DOHH2 (cell line): Measurements from ENCODE around the gene MACROD2.

ENCODE experiments used
- H3F3A ChIP-seq: fragments of 200-600 bp; sonication (generic), shearing (Covaris generic); 2 replicates; pipeline ENCODE4 v1.6.0; 2016; ENCODE audit warnings: antibody characterized with exemption, mild to moderate bottlenecking; ENCODE audit not compliant: control insufficient read depth, insufficient read depth
- H3K27ac ChIP-seq: fragments of 200-600 bp; sonication (generic); 2 replicates; pipeline ENCODE4 v1.5.1; 2014; ENCODE audit warnings: low read depth, mild to moderate bottlenecking, low read length, moderate library complexity
- H3K27me3 ChIP-seq: fragments of 200-600 bp; sonication (generic); 2 replicates; pipeline ENCODE4 v1.6.1; 2014; ENCODE audit warnings: mild to moderate bottlenecking, low read length, mixed read lengths; ENCODE audit not compliant: control insufficient read depth
- H3K36me3 ChIP-seq: fragments of 200-600 bp; sonication (generic); 2 replicates; pipeline ENCODE4 v1.6.1; 2014; ENCODE audit warnings: mild to moderate bottlenecking, low read length, moderate library complexity, mixed read lengths; ENCODE audit not compliant: control insufficient read depth
- H3K4me1 ChIP-seq: fragments of 200-600 bp; sonication (generic); 2 replicates; pipeline ENCODE4 v1.6.1; 2014; ENCODE audit warnings: mild to moderate bottlenecking, low read length, mixed read lengths; ENCODE audit not compliant: control insufficient read depth
- H3K4me2 ChIP-seq: fragments of 200-600 bp; sonication (generic); 2 replicates; pipeline ENCODE4 v1.6.0; 2014; ENCODE audit warnings: mild to moderate bottlenecking, low read length, moderate library complexity
- H3K4me3 ChIP-seq: fragments of 200-600 bp; sonication (generic); 2 replicates; pipeline ENCODE4 v1.5.1; 2014; ENCODE audit warnings: mild to moderate bottlenecking, low read length, mixed read lengths
- H3K79me2 ChIP-seq: fragments of 200-600 bp; sonication (generic); 2 replicates; pipeline ENCODE4 v1.6.1; 2014; ENCODE audit warnings: mild to moderate bottlenecking, low read length, mixed read lengths; ENCODE audit not compliant: control insufficient read depth
- H3K9me2 ChIP-seq: fragments of 200-600 bp; sonication (generic); replicated peaks from 2 replicates; pipeline ENCODE4 v1.6.1; 2014; ENCODE audit warnings: mild to moderate bottlenecking, low read length, mixed read lengths; ENCODE audit not compliant: control insufficient read depth
- H3K9me3 ChIP-seq: fragments of 200-600 bp; sonication (generic); 2 replicates; pipeline ENCODE4 v1.6.1; 2014; ENCODE audit warnings: antibody characterized with exemption, low read length, mixed read lengths; ENCODE audit not compliant: control insufficient read depth, insufficient read depth
- H4K20me1 ChIP-seq: fragments of 200-600 bp; sonication (generic); 2 replicates; pipeline ENCODE4 v1.6.0; 2014; ENCODE audit warnings: low read depth, mild to moderate bottlenecking, antibody characterized with exemption, low read length, moderate library complexity; ENCODE audit not compliant: control insufficient read depth, insufficient read depth
- EZH2phosphoT487 ChIP-seq: fragments of 200-600 bp; sonication (generic); IDR thresholded peaks from 2 replicates; pipeline ENCODE4 v1.6.1; 2017; ENCODE audit warnings: borderline replicate concordance, mild to moderate bottlenecking, antibody characterized with exemption, low read length, moderate library complexity, mixed read lengths
- TF ChIP-seq, protein P1 (sequence below): fragments of 200-600 bp; sonication (generic); IDR thresholded peaks from one replicate; pipeline ENCODE4 v1.5.1; 2014; ENCODE audit warnings: antibody characterized with exemption, mild to moderate bottlenecking, low read depth, low read length; ENCODE audit not compliant: poor library complexity, severe bottlenecking

Gene MACROD2

DNA sequence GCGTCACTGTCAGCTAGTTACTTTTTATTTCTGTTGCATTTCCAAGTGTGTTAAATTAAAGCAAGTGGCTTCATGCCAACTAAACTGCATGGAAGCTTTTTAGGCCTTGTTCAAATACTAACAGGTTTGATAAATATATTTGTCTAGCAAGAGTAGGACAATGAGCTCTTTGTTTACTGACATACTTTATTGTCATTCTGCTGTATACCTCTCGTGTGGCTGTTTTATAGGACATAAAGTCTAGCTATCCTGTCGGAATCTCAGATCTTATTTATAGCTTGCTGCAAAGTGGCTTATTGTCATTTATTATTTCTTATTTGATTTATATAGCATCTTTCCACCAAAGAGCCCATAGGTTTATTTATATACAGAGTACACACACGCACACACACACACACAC is 1866.9 kb downstream of the MACROD2 start:
- TF ChIP-seq, protein P1, sequence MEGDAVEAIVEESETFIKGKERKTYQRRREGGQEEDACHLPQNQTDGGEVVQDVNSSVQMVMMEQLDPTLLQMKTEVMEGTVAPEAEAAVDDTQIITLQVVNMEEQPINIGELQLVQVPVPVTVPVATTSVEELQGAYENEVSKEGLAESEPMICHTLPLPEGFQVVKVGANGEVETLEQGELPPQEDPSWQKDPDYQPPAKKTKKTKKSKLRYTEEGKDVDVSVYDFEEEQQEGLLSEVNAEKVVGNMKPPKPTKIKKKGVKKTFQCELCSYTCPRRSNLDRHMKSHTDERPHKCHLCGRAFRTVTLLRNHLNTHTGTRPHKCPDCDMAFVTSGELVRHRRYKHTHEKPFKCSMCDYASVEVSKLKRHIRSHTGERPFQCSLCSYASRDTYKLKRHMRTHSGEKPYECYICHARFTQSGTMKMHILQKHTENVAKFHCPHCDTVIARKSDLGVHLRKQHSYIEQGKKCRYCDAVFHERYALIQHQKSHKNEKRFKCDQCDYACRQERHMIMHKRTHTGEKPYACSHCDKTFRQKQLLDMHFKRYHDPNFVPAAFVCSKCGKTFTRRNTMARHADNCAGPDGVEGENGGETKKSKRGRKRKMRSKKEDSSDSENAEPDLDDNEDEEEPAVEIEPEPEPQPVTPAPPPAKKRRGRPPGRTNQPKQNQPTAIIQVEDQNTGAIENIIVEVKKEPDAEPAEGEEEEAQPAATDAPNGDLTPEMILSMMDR: no peak
- TF ChIP-seq EZH2phosphoT487: no peak
- H3K36me3 ChIP-seq: no peaks in the 10 kb centered on the region
- no peak overlapping the region for H3K27ac ChIP-seq
- no peak overlapping the region for H3K4me2 ChIP-seq
- no peaks in the 10 kb centered on the region for H3K9me2 ChIP-seq
- no peaks in the 10 kb centered on the region for H3K9me3 ChIP-seq
- H3F3A ChIP-seq: no peaks in the 10 kb centered on the region
- no peaks in the 10 kb centered on the region for H3K79me2 ChIP-seq
- no peaks in the 10 kb centered on the region for H3K27me3 ChIP-seq
- no peaks in the 10 kb centered on the region for H4K20me1 ChIP-seq
- H3K4me3 ChIP-seq: no peak overlapping the region
- H3K4me1 ChIP-seq: peaks cover 24% of the 10 kb centered on the region

DNA sequence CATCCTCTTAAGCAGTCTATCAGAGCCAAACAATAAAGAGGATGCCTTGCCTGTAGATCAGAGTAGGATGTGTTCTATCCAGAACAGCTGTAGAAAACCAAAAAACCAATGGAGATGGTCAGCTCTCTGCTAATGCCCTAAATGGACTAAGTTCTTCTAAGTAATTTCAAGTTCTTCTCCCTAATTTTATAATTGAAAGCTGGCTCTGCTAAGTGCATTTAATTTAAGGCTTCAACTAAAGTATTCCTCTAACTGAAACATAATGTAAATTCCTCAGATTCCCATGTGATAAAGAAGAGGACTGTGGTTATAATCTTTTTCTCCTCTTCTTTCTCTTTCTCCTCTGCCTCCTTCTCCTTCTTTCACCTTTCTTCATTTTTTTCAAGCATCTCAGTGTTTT is 1868.4 kb downstream of the MACROD2 start:
- H3K9me3 ChIP-seq: no peaks in the 10 kb centered on the region
- no peaks in the 10 kb centered on the region for H4K20me1 ChIP-seq
- TF ChIP-seq, protein P1: no peak
- no peak for TF ChIP-seq EZH2phosphoT487
- H3K27ac ChIP-seq: no peak overlapping the region
- no peak overlapping the region for H3K4me2 ChIP-seq
- H3K4me1 ChIP-seq: peaks cover 8% of the 10 kb centered on the region
- no peaks in the 10 kb centered on the region for H3K36me3 ChIP-seq
- no peaks in the 10 kb centered on the region for H3K79me2 ChIP-seq
- no peak overlapping the region for H3K4me3 ChIP-seq
- H3K27me3 ChIP-seq: no peaks in the 10 kb centered on the region
- H3K9me2 ChIP-seq: no peaks in the 10 kb centered on the region
- no peaks in the 10 kb centered on the region for H3F3A ChIP-seq

DNA sequence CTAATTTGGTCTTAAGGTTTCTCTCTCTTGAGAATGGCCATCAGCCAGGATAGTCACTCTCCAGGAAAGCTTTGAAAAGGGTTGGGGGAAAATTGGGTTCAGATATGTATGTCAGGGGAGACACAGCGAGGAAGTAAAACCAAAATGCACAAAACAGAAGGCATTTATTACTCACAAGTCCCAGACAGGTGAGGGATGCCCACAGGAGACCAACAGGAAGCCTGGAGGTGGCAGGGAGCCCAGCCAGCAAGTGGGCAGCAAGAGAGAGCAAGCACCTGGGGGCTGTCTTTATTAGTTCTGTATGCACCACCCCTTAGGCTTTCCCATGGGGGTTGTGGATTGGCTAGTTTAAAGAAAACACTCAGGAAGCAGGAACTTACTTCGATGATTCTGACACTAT is 1870.2 kb downstream of the MACROD2 start:
- no peak overlapping the region for H3K27ac ChIP-seq
- no peaks in the 10 kb centered on the region for H3K36me3 ChIP-seq
- no peaks in the 10 kb centered on the region for H3K9me3 ChIP-seq
- TF ChIP-seq EZH2phosphoT487: no peak
- no peaks in the 10 kb centered on the region for H3F3A ChIP-seq
- H4K20me1 ChIP-seq: no peaks in the 10 kb centered on the region
- H3K4me1 ChIP-seq: no peaks in the 10 kb centered on the region
- no peaks in the 10 kb centered on the region for H3K27me3 ChIP-seq
- H3K9me2 ChIP-seq: no peaks in the 10 kb centered on the region
- H3K4me2 ChIP-seq: no peak overlapping the region
- H3K4me3 ChIP-seq: no peak overlapping the region
- H3K79me2 ChIP-seq: no peaks in the 10 kb centered on the region

DNA sequence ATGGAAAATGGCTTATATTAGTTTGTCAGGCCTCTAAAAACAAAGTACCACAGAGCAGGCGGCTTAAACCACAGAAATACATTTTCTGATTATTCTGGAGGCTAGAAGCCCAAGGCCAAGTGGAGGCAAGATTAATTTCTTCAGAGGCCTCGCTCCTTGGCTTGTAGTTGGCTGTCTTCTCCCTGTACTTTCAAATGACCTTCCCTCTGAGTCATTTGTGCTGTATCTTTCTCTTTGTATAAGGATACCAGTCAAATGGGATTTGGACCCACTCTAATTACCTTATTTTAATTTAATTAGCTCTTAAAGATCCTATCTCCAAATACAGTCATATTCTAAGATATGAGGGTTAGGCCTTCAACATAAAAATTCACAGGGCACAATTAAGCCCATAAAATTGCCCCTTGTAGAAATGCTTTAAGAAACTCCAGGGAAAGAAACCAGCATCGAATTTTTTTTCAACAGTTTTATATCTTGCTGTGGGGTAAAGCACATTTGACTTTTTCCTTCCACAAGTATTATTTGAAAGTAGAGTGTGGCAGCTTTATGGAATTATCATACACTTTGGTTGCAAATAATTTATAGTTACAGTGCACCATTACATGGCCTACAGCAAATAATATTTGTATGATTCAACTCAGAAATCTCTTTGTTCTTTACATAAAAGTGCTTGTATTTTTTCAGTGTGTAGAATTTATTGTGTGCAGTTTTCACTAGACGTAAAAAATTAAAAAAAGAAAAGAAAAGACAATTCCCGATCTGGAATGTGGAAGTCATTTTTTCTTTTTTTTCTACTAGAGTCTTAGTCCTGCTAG is 1871.8 kb downstream of the MACROD2 start:
- no peaks in the 10 kb centered on the region for H3K27me3 ChIP-seq
- H3K9me3 ChIP-seq: no peaks in the 10 kb centered on the region
- no peaks in the 10 kb centered on the region for H4K20me1 ChIP-seq
- H3K79me2 ChIP-seq: no peaks in the 10 kb centered on the region
- no peak overlapping the region for H3K4me3 ChIP-seq
- H3K9me2 ChIP-seq: no peaks in the 10 kb centered on the region
- TF ChIP-seq, protein P1: no peak
- TF ChIP-seq EZH2phosphoT487: no peak
- no peak overlapping the region for H3K27ac ChIP-seq
- H3K36me3 ChIP-seq: no peaks in the 10 kb centered on the region
- no peaks in the 10 kb centered on the region for H3K4me1 ChIP-seq
- no peak overlapping the region for H3K4me2 ChIP-seq
- H3F3A ChIP-seq: no peaks in the 10 kb centered on the region
